ENCODE measurements around the gene PTPRD. TPM values are rescaled to one million over a fixed set of nuclear protein-coding genes. Genes with fewer than 3 reads are reported as not detected.

The PTPRD gene
- total RNA-seq, 1 donor from 2014 or later: 75.7 TPM

DNA sequence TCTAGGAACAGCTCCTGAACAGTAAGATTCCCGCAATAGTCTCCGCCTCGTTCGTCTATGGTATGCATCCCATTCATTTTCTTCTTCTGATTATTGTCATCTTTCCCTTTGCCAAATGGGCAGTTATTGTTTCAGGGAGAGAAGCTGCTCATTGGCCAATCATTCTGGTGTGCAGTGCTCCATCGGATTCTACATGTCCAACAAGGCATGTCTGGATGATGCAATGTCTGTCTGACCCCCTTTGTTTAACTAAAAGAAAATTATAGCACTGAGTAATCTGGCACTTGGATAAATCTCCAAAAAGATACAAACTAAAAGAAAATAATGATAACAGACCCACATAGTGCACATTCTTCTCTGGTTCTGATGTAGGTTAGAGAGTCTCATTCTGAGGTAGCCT is 2297.6 kb downstream of the PTPRD start:
- Histone ChIP-seq H3K4me1 (ENCODE audit: control insufficient read depth in 3 of 3, insufficient read depth in 3 of 3, low read length in 3 of 3) (no peaks in the 10 kb centered on the region), H3K27ac (ENCODE audit: low read depth, low read length) (no peak overlapping the region), H3K4me3 (ENCODE audit: low read length in 3 of 3) (no peak overlapping the region), H3K9me3 (ENCODE audit: control insufficient read depth in 3 of 3, low read length in 3 of 3) (peaks cover 0 to 3% (median 3%) of the 10 kb centered on the region in 3 donors), H3K36me3 (ENCODE audit: control insufficient read depth in 3 of 3, insufficient read depth in 3 of 3, low read length in 3 of 3) (no peaks in the 10 kb centered on the region), H3K27me3 (ENCODE audit: control insufficient read depth in 3 of 3, insufficient read depth in 3 of 3, low read length in 3 of 3) (no peaks in the 10 kb centered on the region), H3K9ac (ENCODE audit: low read depth in 1 of 3, low read length in 3 of 3) (no peak overlapping the region)

DNA sequence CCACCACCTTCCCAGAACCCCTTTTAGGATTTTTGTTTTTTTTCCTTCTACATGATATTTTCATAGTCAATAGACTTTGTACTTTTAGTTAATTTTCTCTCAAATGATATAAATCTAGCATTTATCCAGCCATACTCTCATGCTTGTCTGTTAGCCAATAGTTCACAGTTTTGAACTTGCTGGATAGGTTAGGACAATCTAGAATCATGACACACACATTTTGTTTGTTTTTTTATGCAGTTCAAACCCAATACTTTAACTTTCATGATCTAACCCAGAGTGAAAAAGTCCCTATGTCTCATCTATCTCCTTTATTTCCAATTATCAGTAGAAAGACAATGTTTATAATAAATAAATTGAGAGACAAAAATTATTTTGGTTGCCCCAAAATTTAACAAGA is 2303.5 kb downstream of the PTPRD start:
- Histone ChIP-seq H3K36me3 (ENCODE audit: control insufficient read depth in 3 of 3, insufficient read depth in 3 of 3, low read length in 3 of 3) (no peaks in the 10 kb centered on the region), H3K9me3 (ENCODE audit: control insufficient read depth in 3 of 3, low read length in 3 of 3) (peaks cover 0 to 5% (median 3%) of the 10 kb centered on the region in 3 donors), H3K27ac (ENCODE audit: low read depth, low read length) (no peak overlapping the region), H3K27me3 (ENCODE audit: control insufficient read depth in 3 of 3, insufficient read depth in 3 of 3, low read length in 3 of 3) (no peaks in the 10 kb centered on the region), H3K9ac (ENCODE audit: low read depth in 1 of 3, low read length in 3 of 3) (no peak overlapping the region), H3K4me1 (ENCODE audit: control insufficient read depth in 3 of 3, insufficient read depth in 3 of 3, low read length in 3 of 3) (no peaks in the 10 kb centered on the region), H3K4me3 (ENCODE audit: low read length in 3 of 3) (no peak overlapping the region)

DNA sequence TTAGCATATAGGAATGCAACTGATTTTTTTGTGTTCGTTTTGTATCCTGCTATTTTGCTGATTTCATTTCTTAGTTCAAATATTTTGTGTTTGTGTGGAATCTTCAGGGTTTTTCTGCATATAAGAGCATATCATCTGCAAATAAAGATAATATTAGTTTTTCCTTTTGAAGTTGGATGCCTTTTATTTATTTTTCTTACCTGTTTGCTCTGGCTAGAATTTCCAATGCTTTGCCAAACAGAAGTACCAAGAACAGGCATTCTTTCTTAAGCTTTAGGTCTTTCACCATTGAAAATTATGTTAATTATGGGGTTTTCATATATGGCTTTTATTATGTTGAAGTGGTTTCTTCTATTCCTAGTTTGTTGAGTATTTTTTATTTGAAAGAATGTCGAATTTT is 2308.1 kb downstream of the PTPRD start:
- Histone ChIP-seq H3K27me3 (ENCODE audit: control insufficient read depth in 3 of 3, insufficient read depth in 3 of 3, low read length in 3 of 3) (no peaks in the 10 kb centered on the region), H3K9me3 (ENCODE audit: control insufficient read depth in 3 of 3, low read length in 3 of 3) (peaks cover 0 to 2% (median 2%) of the 10 kb centered on the region in 3 donors), H3K4me3 (ENCODE audit: low read length in 3 of 3) (no peak overlapping the region), H3K27ac (ENCODE audit: low read depth, low read length) (no peak overlapping the region), H3K9ac (ENCODE audit: low read depth in 1 of 3, low read length in 3 of 3) (no peak overlapping the region), H3K4me1 (ENCODE audit: control insufficient read depth in 3 of 3, insufficient read depth in 3 of 3, low read length in 3 of 3) (no peaks in the 10 kb centered on the region), H3K36me3 (ENCODE audit: control insufficient read depth in 3 of 3, insufficient read depth in 3 of 3, low read length in 3 of 3) (no peaks in the 10 kb centered on the region)

DNA sequence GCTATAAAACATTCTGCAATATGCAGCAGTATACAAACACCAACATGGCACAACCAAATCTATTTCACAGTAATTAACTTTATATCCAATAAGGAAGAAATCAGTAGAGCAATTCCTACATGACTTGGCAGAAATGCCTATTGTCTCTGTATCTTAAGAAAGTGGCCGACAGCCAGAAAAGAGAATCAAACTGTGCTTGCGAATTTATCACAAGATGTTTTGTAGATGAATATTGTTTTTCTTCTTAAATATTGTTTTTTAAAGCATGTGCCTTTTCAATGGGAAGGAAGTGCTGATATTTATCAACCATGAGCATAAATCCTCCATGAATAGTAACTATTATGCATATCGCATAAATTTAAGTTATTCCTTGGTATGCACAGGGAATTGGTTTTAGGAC is 2311.5 kb downstream of the PTPRD start:
- Histone ChIP-seq H3K4me1 (ENCODE audit: control insufficient read depth in 3 of 3, insufficient read depth in 3 of 3, low read length in 3 of 3) (no peaks in the 10 kb centered on the region), H3K27me3 (ENCODE audit: control insufficient read depth in 3 of 3, insufficient read depth in 3 of 3, low read length in 3 of 3) (no peaks in the 10 kb centered on the region), H3K36me3 (ENCODE audit: control insufficient read depth in 3 of 3, insufficient read depth in 3 of 3, low read length in 3 of 3) (no peaks in the 10 kb centered on the region), H3K9me3 (ENCODE audit: control insufficient read depth in 3 of 3, low read length in 3 of 3) (peaks cover 0 to 2% (median 0%) of the 10 kb centered on the region in 3 donors), H3K4me3 (ENCODE audit: low read length in 3 of 3) (no peak overlapping the region), H3K27ac (ENCODE audit: low read depth, low read length) (no peak overlapping the region), H3K9ac (ENCODE audit: low read depth in 1 of 3, low read length in 3 of 3) (no peak overlapping the region)

DNA sequence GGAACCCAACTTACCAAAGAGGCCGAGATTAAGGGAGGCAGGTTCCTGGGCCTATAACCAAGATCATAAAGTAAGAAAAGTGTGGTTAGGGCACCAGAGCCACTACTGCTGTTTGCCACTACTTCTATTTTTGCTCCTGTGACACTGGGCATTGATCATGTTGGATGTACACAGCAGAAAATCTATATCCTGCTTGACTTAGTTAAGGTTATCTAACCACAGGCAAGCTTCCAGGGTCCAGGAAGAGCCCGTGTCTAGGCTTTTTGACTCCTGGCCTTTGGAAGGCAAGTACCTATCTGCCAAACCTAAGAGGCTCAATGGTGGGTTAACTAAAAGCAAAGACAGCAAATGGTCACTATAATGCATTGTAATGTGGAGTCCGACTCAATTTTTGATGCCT is 2315.8 kb downstream of the PTPRD start:
- H3K27me3 ChIP-seq (ENCODE audit: control insufficient read depth in 3 of 3, insufficient read depth in 3 of 3, low read length in 3 of 3): no peaks in the 10 kb centered on the region
- H3K4me1 ChIP-seq (ENCODE audit: control insufficient read depth in 3 of 3, insufficient read depth in 3 of 3, low read length in 3 of 3): no peaks in the 10 kb centered on the region
- H3K4me3 ChIP-seq (ENCODE audit: low read length in 3 of 3): no peak overlapping the region
- H3K27ac ChIP-seq (ENCODE audit: low read depth, low read length): no peak overlapping the region
- no peaks in the 10 kb centered on the region for H3K36me3 ChIP-seq (ENCODE audit: control insufficient read depth in 3 of 3, insufficient read depth in 3 of 3, low read length in 3 of 3)
- no peaks in the 10 kb centered on the region for H3K9me3 ChIP-seq (ENCODE audit: control insufficient read depth in 3 of 3, low read length in 3 of 3)
- no peak overlapping the region for H3K9ac ChIP-seq (ENCODE audit: low read depth in 1 of 3, low read length in 3 of 3)

DNA sequence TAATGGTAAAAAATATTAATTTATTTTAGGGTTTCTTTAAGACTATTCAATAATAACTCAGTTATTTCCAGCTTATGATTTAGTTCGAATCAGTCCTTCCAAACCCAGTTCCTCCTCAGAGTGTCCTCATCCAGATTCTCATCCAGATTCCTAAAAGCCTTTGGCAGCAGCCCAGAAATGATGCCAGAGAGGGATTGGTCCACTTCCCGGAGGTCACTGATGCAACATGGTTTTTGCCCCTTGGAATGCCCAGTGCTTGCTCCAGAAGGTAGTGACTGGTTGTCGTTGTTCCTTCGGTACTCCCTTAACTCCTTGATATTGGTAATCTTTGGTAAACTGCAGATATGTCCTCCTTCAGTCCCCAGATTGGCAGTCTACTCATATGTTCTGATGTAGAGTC is 2320.1 kb downstream of the PTPRD start:
- H3K36me3 ChIP-seq (ENCODE audit: control insufficient read depth in 3 of 3, insufficient read depth in 3 of 3, low read length in 3 of 3): no peaks in the 10 kb centered on the region
- no peaks in the 10 kb centered on the region for H3K27me3 ChIP-seq (ENCODE audit: control insufficient read depth in 3 of 3, insufficient read depth in 3 of 3, low read length in 3 of 3)
- H3K4me3 ChIP-seq (ENCODE audit: low read length in 3 of 3): no peak overlapping the region
- no peaks in the 10 kb centered on the region for H3K4me1 ChIP-seq (ENCODE audit: control insufficient read depth in 3 of 3, insufficient read depth in 3 of 3, low read length in 3 of 3)
- H3K9me3 ChIP-seq (ENCODE audit: control insufficient read depth in 3 of 3, low read length in 3 of 3): no peaks in the 10 kb centered on the region
- no peak overlapping the region for H3K9ac ChIP-seq (ENCODE audit: low read depth in 1 of 3, low read length in 3 of 3)
- H3K27ac ChIP-seq (ENCODE audit: low read depth, low read length): no peak overlapping the region

DNA sequence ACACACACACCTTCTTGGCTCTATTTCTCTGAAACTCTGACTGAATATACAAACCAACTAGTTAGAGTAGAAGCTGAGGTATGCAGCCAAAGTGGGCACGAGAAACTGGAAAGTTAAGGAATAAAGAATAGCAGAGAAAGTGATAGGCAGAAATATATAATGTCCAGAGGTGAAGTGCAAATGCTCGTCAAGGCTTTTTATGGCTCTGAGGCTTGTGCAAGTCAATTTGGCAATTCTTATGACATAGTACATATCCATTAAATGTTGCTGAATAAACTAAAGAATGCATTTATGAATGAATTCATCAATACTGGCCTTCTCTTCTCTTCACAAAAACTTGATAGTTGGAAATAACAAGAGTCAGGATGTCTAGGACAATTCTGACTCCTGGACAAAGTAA is 2323.1 kb downstream of the PTPRD start:
- H3K4me3 ChIP-seq (ENCODE audit: low read length in 3 of 3): no peak overlapping the region
- H3K27ac ChIP-seq (ENCODE audit: low read depth, low read length): no peak overlapping the region
- H3K4me1 ChIP-seq (ENCODE audit: control insufficient read depth in 3 of 3, insufficient read depth in 3 of 3, low read length in 3 of 3): no peaks in the 10 kb centered on the region
- H3K9ac ChIP-seq (ENCODE audit: low read depth in 1 of 3, low read length in 3 of 3): no peak overlapping the region
- no peaks in the 10 kb centered on the region for H3K36me3 ChIP-seq (ENCODE audit: control insufficient read depth in 3 of 3, insufficient read depth in 3 of 3, low read length in 3 of 3)
- no peaks in the 10 kb centered on the region for H3K27me3 ChIP-seq (ENCODE audit: control insufficient read depth in 3 of 3, insufficient read depth in 3 of 3, low read length in 3 of 3)
- no peaks in the 10 kb centered on the region for H3K9me3 ChIP-seq (ENCODE audit: control insufficient read depth in 3 of 3, low read length in 3 of 3)

DNA sequence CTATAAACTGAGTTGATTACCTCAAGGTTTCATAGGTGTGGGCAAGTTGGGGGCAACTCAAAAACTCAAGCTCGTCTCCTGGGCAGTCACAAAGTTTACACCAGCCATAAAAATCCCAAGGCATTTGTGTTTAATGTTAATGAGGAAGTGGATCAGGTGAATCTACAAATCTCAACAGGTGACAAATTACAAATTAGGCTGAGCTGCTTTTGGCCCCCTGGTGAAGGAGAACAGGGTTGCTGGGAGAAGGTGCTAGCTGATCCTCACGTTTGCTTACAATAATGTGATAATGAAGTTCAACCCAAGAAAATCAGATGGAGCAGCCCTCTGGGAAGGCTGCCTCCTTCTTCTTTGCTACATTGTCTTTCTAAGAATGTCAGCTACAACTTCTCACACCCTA is 2324.8 kb downstream of the PTPRD start:
- Histone ChIP-seq H3K9ac (ENCODE audit: low read depth in 1 of 3, low read length in 3 of 3) (no peak overlapping the region), H3K4me1 (ENCODE audit: control insufficient read depth in 3 of 3, insufficient read depth in 3 of 3, low read length in 3 of 3) (no peaks in the 10 kb centered on the region), H3K27me3 (ENCODE audit: control insufficient read depth in 3 of 3, insufficient read depth in 3 of 3, low read length in 3 of 3) (no peaks in the 10 kb centered on the region), H3K27ac (ENCODE audit: low read depth, low read length) (no peak overlapping the region), H3K9me3 (ENCODE audit: control insufficient read depth in 3 of 3, low read length in 3 of 3) (no peaks in the 10 kb centered on the region), H3K4me3 (ENCODE audit: low read length in 3 of 3) (no peak overlapping the region), H3K36me3 (ENCODE audit: control insufficient read depth in 3 of 3, insufficient read depth in 3 of 3, low read length in 3 of 3) (no peaks in the 10 kb centered on the region)

DNA sequence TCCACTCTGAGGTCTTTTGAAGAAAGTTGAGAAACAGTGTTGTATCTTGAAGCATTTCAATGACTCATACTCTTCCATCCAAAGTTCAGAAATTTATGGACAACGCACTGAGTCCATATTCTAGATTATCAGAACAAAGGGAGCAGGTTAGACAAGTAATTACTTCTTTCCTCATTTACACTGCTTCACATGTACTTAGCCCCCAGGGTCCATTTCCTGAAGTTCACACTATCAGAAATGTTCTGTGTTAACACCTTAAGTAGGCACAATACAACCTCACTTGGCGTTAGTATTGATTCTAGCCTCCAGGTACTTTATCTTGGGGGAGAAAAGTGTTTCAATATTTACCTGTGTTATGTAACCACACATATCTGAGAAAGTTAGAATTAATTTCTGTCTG is 2325.3 kb downstream of the PTPRD start:
- no peaks in the 10 kb centered on the region for H3K4me1 ChIP-seq (ENCODE audit: control insufficient read depth in 3 of 3, insufficient read depth in 3 of 3, low read length in 3 of 3)
- H3K9me3 ChIP-seq (ENCODE audit: control insufficient read depth in 3 of 3, low read length in 3 of 3): no peaks in the 10 kb centered on the region
- no peaks in the 10 kb centered on the region for H3K36me3 ChIP-seq (ENCODE audit: control insufficient read depth in 3 of 3, insufficient read depth in 3 of 3, low read length in 3 of 3)
- no peaks in the 10 kb centered on the region for H3K27me3 ChIP-seq (ENCODE audit: control insufficient read depth in 3 of 3, insufficient read depth in 3 of 3, low read length in 3 of 3)
- H3K27ac ChIP-seq (ENCODE audit: low read depth, low read length): no peak overlapping the region
- H3K9ac ChIP-seq (ENCODE audit: low read depth in 1 of 3, low read length in 3 of 3): no peak overlapping the region
- H3K4me3 ChIP-seq (ENCODE audit: low read length in 3 of 3): no peak overlapping the region

DNA sequence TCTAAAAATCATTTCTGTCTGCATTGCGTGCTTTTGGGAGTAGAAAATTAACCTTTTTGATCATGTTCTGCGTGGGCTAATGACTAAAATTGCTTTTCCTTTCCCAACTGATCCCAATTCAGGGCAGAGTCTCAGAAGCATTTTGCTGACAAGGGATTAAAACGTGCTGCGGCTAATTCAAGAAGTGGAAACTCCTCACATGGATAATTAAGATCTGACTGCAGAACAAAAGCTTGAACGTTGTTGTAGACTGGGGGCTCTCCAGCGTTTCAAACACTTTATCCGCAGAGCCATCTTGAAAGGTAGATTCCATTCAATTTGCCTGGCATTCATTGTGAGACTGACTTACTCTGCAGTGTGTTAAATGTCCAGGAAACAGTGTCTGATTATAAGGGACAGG is 2327.9 kb downstream of the PTPRD start:
- H3K27me3 ChIP-seq (ENCODE audit: control insufficient read depth in 3 of 3, insufficient read depth in 3 of 3, low read length in 3 of 3): no peaks in the 10 kb centered on the region
- H3K4me1 ChIP-seq (ENCODE audit: control insufficient read depth in 3 of 3, insufficient read depth in 3 of 3, low read length in 3 of 3): no peaks in the 10 kb centered on the region
- no peak overlapping the region for H3K4me3 ChIP-seq (ENCODE audit: low read length in 3 of 3)
- no peak overlapping the region for H3K9ac ChIP-seq (ENCODE audit: low read depth in 1 of 3, low read length in 3 of 3)
- no peak overlapping the region for H3K27ac ChIP-seq (ENCODE audit: low read depth, low read length)
- H3K36me3 ChIP-seq (ENCODE audit: control insufficient read depth in 3 of 3, insufficient read depth in 3 of 3, low read length in 3 of 3): no peaks in the 10 kb centered on the region
- no peaks in the 10 kb centered on the region for H3K9me3 ChIP-seq (ENCODE audit: control insufficient read depth in 3 of 3, low read length in 3 of 3)

DNA sequence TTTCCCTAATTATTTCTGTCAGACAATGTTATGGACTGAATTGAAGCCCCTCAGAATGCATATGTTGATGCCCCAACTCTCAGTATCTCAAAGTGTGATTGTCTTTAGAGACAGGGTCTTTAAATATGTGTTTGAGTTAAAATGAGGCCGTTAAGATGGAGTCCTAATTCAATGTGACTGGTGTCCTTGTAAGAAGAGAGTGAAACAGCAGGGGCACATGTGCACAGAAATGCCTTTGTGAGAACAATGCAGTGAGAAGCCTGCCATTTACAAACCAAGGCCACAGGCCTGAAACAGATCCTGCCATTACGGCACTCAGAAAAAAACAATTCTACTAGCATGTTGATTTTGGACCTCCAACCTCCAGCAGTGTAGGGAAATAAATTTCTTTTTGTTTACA is 2330.3 kb downstream of the PTPRD start:
- H3K9ac ChIP-seq (ENCODE audit: low read depth in 1 of 3, low read length in 3 of 3): no peak overlapping the region
- no peaks in the 10 kb centered on the region for H3K27me3 ChIP-seq (ENCODE audit: control insufficient read depth in 3 of 3, insufficient read depth in 3 of 3, low read length in 3 of 3)
- no peaks in the 10 kb centered on the region for H3K36me3 ChIP-seq (ENCODE audit: control insufficient read depth in 3 of 3, insufficient read depth in 3 of 3, low read length in 3 of 3)
- no peaks in the 10 kb centered on the region for H3K4me1 ChIP-seq (ENCODE audit: control insufficient read depth in 3 of 3, insufficient read depth in 3 of 3, low read length in 3 of 3)
- H3K27ac ChIP-seq (ENCODE audit: low read depth, low read length): no peak overlapping the region
- no peak overlapping the region for H3K4me3 ChIP-seq (ENCODE audit: low read length in 3 of 3)
- no peaks in the 10 kb centered on the region for H3K9me3 ChIP-seq (ENCODE audit: control insufficient read depth in 3 of 3, low read length in 3 of 3)
